ENCODE measurements around the gene USP4.

USP4 gene

GRCh38 chr3:49255112-49255511 lies 84.7 kb downstream of the USP4 start:
- H3K4me3 ChIP-seq (ENCODE audit: insufficient read depth, low read length, poor library complexity, severe bottlenecking) = no peak overlapping the region
- H3K79me2 ChIP-seq (ENCODE audit: insufficient read depth, low read length) = no peaks in the 10 kb centered on the region
- no peaks in the 10 kb centered on the region for H3K9me3 ChIP-seq (ENCODE audit: insufficient read depth, low read length)
- no peak overlapping the region for H3K4me2 ChIP-seq (ENCODE audit: low read depth, low read length, poor library complexity, severe bottlenecking)
- no peak for TF ChIP-seq EZH2phosphoT487 (conservative IDR thresholded peaks at IDR 0.05; ENCODE audit: low read length)
- TF ChIP-seq, protein P1, sequence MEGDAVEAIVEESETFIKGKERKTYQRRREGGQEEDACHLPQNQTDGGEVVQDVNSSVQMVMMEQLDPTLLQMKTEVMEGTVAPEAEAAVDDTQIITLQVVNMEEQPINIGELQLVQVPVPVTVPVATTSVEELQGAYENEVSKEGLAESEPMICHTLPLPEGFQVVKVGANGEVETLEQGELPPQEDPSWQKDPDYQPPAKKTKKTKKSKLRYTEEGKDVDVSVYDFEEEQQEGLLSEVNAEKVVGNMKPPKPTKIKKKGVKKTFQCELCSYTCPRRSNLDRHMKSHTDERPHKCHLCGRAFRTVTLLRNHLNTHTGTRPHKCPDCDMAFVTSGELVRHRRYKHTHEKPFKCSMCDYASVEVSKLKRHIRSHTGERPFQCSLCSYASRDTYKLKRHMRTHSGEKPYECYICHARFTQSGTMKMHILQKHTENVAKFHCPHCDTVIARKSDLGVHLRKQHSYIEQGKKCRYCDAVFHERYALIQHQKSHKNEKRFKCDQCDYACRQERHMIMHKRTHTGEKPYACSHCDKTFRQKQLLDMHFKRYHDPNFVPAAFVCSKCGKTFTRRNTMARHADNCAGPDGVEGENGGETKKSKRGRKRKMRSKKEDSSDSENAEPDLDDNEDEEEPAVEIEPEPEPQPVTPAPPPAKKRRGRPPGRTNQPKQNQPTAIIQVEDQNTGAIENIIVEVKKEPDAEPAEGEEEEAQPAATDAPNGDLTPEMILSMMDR (IDR thresholded peaks at IDR 0.05; ENCODE audit: insufficient read depth, low read length, poor library complexity, severe bottlenecking) = no peak
- no peak overlapping the region for H3K9ac ChIP-seq (ENCODE audit: low read length)
- H2AFZ ChIP-seq (ENCODE audit: low read depth, low read length, severe bottlenecking) = no peak overlapping the region
- no peaks in the 10 kb centered on the region for H3K27me3 ChIP-seq (ENCODE audit: low read length)
- no peak overlapping the region for H3K27ac ChIP-seq (ENCODE audit: low read depth, low read length)
- no peaks in the 10 kb centered on the region for H3K36me3 ChIP-seq (ENCODE audit: low read length)
- H4K20me1 ChIP-seq (ENCODE audit: low read depth, low read length) = no peaks in the 10 kb centered on the region
- H3F3A ChIP-seq (ENCODE audit: insufficient read depth) = no peaks in the 10 kb centered on the region
- H3K9me2 ChIP-seq (replicated peaks; ENCODE audit: insufficient read depth, low read length) = no peaks in the 10 kb centered on the region

DNA sequence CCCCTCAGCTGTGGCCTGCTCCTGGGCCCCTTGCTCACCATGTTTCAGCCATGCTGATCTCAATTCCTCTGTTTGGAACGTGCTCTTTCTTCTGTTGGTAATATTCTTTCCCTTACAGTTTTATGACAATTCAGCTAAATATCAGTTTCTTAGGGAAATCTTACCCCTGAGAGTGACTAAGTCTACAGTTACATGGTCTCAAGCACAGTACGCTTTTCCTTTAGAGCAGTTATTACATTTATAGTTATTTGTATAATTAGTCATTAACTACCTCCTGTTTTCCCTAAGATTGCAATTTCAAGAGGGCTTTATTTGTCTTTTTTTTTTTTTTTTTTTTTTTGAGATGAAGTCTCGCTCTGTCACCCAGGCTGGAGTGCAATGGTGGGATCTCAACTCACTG lies 86.3 kb downstream of the USP4 start:
- Histone ChIP-seq H4K20me1 (ENCODE audit: low read depth, low read length) (no peaks in the 10 kb centered on the region), H3K9me2 (replicated peaks; ENCODE audit: insufficient read depth, low read length) (no peaks in the 10 kb centered on the region), H3K27me3 (ENCODE audit: low read length) (no peaks in the 10 kb centered on the region), H3K79me2 (ENCODE audit: insufficient read depth, low read length) (no peaks in the 10 kb centered on the region), H3K36me3 (ENCODE audit: low read length) (no peaks in the 10 kb centered on the region), H3K27ac (ENCODE audit: low read depth, low read length) (no peak overlapping the region), H3K4me3 (ENCODE audit: insufficient read depth, low read length, poor library complexity, severe bottlenecking) (no peak overlapping the region), H3K9ac (ENCODE audit: low read length) (no peak overlapping the region), H3F3A (ENCODE audit: insufficient read depth) (no peaks in the 10 kb centered on the region), H3K4me2 (ENCODE audit: low read depth, low read length, poor library complexity, severe bottlenecking) (no peak overlapping the region), H2AFZ (ENCODE audit: low read depth, low read length, severe bottlenecking) (no peak overlapping the region), H3K9me3 (ENCODE audit: insufficient read depth, low read length) (no peaks in the 10 kb centered on the region)
- TF ChIP-seq, protein P1 (IDR thresholded peaks at IDR 0.05; ENCODE audit: insufficient read depth, low read length, poor library complexity, severe bottlenecking) = no peak
- TF ChIP-seq EZH2phosphoT487 (conservative IDR thresholded peaks at IDR 0.05; ENCODE audit: low read length) = no peak

DNA sequence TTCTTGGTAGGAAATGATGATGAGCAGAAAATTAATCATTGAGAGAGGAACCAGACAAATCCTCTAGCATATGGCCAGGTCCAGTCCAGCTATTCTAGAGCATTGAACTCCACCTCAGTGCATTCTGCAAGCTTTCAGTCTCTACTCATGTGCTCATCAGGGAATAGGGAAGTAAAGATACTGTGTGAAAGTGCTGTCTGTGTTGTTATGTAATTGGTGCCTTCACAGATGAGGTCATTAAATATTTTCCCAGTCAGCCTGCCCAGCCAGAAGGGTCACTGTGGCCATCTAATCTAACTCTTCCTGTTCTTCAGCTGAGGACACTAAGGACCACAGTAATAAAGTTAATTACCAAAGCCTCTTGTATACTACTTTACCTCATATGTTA lies 91.0 kb downstream of the USP4 start:
- Histone ChIP-seq H3K27me3 (ENCODE audit: low read length) (no peaks in the 10 kb centered on the region), H3K9me3 (ENCODE audit: insufficient read depth, low read length) (no peaks in the 10 kb centered on the region), H3K36me3 (ENCODE audit: low read length) (no peaks in the 10 kb centered on the region), H3K4me3 (ENCODE audit: insufficient read depth, low read length, poor library complexity, severe bottlenecking) (no peak overlapping the region), H3K9me2 (replicated peaks; ENCODE audit: insufficient read depth, low read length) (no peaks in the 10 kb centered on the region), H3K79me2 (ENCODE audit: insufficient read depth, low read length) (no peaks in the 10 kb centered on the region), H3F3A (ENCODE audit: insufficient read depth) (no peaks in the 10 kb centered on the region), H2AFZ (ENCODE audit: low read depth, low read length, severe bottlenecking) (no peak overlapping the region), H3K9ac (ENCODE audit: low read length) (no peak overlapping the region), H4K20me1 (ENCODE audit: low read depth, low read length) (no peaks in the 10 kb centered on the region), H3K27ac (ENCODE audit: low read depth, low read length) (no peak overlapping the region), H3K4me2 (ENCODE audit: low read depth, low read length, poor library complexity, severe bottlenecking) (no peak overlapping the region)
- TF ChIP-seq, protein P1 (IDR thresholded peaks at IDR 0.05; ENCODE audit: insufficient read depth, low read length, poor library complexity, severe bottlenecking) = no peak
- TF ChIP-seq EZH2phosphoT487 (conservative IDR thresholded peaks at IDR 0.05; ENCODE audit: low read length) = no peak

All from SU-DHL-6 (cell line).